IPS-11a (cell line): ENCODE data around the gene PSRC1.

Experiments
- H3K4me3 ChIP-seq: one replicate; pipeline ENCODE4 v1.5.1; 2013; ENCODE audit warnings: low read depth, low read length, control low read depth

The PSRC1 gene

DNA sequence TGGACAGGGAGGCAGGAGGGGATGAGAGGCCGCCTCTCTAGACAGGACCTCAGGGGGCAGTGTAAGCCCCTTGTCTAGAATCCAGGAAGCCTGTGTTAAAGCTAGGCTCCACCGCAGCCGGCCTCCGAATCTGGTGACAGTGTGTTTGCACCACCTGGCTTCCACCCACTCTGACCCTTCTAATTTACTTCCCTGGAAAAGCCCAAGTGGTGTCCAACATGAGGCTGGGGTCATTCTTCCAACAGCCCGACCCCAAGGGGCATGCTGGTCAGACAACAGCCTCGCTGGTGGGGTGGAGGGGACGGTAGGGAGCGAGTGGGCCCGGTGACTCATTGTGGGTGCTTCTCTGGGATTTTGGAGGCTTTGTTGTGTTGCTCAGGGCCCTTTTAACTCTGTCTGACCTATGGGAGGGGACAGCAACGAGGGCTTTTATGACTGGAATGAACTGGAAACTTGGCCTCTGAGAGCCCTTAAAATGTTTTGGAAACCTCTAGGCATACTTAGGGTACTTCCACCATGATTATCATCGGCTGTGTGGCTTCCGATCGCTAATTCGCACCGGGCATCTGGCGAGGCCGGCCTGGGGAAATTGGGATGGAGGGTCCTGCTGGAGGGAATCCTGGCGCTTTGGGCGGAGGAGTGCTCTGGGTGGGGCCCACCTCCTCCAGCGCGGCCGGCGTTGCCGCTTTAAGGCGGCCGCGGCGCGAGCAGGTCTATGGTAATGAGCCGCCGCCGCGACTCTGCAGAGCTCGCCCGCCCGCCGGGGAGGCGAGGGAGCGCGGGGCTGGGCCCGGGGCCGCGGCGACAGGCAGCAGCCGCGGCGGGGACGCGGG is 33.9 kb downstream of the PSRC1 start, which contains the start of gene CELSR2:
TSS of gene CELSR2 (plus strand) at position 743 of the 833 bp plus-strand sequence. CDS start 541 bp downstream, outside the sequence.
- H3K4me3 ChIP-seq = peak within 1 kb of the TSS; percentile 35

DNA sequence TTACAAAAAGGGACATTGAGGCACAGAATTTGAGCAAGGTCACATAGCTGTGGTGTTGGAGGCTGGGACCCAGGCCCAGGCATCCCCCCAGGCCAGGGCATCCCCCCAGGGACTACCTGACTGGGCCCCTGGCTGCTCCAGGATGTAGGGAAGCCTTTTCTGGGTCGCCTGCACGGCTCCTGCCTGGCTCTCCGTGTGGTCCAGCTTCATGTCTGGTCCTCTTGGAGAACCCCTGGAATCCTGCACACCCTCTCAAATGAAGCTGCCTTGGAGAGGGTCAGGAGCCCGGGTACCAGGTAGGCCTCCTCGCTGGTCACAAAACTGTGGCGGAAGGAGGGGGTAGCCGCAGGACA is 34.5 kb downstream of the PSRC1 start:
- no peak overlapping the region for H3K4me3 ChIP-seq

DNA sequence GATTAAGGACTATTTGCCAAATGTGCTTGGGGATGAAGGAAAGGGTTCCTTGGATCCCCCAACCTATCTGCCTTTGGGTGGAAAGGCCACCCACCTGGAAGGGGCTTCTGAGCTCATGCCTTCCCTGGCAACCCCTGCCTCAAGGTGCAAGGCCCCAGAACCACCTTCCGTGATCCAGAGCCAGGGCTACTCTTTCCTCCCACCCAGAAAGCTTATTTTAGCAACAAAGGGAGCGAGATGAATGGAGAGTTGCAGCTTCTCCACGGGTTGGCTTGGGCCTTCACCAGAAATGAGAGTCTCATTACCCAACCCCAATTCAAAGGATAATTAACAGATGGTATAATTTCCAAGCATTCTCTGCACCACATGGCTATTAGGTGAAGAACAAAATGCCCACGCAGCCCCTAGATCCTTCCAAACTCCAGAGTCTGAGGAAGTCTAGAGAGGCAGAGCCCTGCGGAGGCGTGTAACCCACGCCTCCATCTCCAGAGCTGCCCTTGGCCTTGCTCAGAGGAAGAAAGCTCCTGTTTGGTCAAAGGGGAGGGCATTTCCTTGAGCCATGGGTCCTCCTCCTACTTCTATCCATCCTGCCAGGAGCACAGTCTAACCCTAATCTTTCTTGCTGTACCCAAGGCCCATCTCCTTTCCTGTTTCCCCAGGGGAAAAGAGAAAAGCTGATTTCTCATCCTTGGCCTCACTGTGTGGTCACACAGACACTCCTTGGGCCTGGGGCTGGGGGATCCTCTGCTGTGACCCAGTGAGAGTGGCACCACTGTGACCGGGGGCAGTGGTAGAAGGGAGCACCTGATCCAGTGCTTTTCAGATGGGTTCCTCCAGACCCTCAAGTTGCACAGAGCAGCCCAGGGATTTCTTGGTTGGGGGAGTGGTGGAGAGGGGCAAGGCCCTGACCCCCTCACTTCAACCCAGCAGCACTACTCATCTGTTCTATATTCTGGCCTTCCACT is 35.3 kb downstream of the PSRC1 start:
- no peak overlapping the region for H3K4me3 ChIP-seq

DNA sequence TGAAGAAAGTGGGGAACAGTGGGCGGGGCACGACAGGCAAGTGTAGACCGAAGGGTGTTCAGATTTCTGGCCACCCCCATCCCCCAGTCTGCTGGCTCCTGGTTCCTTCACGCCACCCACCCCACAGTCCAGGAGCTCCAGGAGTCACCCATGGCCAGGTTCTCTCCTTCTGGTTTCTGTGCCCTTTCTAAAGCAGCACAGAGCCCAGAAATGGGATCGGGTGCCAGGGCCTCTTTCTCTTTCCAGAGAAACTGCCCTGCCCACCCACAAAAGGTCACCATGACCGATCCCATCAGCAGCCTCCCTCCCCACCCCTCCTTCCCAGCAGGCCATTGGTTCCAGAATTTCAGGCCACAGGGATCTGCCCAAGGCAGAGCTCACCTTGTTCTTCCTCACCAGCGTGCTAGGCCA is 36.8 kb downstream of the PSRC1 start:
- H3K4me3 ChIP-seq = no peak overlapping the region

DNA sequence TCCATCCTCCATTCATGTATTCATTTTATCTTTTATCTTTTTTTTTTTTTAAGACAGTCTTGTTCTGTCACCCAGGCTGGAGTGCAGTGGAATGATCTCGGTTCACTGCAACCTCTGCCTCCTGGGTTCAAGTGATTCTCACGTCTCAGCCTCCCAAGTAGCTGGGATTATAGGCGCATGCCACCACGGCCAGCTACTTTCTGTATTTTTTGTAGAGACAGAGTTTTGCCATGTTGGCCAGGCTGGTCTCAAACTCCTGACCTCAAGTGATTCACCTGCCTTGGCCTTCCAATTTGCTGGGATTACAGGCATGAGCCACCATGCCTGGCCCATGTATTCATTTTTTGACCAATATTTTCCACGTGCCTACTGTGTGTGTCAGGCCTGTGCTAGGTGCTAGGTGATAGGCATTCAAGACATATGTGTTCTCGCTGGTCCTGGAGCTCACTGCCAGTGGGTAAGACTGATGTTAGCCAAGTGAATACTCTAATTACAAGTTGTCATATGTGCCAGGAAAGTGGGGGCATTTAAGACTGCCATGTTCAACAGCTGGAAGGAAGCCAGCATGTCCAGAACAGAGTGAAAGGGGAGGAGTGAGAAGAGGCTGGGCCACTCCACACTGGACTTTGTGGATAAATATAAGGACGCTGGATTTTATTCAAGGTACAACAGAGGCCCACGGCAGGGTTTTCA is 38.9 kb downstream of the PSRC1 start:
- no peak overlapping the region for H3K4me3 ChIP-seq

DNA sequence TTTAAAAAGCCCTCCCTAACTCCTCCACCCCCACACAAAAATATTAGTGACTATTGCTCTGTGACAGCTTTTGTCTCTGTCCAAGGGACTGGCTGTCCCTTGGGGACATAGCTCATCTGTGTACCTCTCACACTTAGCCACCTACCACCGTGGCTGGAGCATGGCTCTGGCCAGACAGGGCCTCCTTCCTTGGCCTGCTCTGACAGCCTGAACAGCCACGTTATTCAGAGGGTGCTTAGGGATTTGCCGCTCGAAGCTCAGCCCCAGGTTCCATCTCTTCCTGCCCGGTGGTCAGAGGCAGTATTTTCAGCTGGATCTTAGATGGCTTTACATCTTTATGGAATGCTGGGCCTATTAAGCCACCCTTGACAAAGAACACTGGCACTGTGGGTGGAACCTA is 39.7 kb downstream of the PSRC1 start:
- no peak overlapping the region for H3K4me3 ChIP-seq

DNA sequence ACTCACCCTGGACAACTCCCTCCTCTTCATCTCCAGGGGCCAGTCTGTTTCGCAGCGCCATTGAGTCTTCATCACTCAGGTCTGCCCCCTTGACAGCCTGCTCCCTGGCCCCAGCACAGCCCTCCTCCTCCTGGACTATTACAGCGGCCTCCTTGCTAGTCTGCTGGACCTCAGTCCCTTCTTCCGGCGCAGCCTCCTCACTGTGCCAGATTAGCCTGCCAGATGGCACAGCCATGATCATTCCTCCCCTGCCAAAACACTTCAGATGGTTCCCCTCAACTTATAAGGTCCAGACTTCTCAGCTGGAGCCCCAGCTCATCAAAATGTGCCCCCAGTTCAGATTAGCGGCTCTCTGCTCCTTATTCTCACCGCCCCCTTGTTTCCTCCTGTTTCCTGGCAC is 40.6 kb downstream of the PSRC1 start:
- H3K4me3 ChIP-seq = no peak overlapping the region

DNA sequence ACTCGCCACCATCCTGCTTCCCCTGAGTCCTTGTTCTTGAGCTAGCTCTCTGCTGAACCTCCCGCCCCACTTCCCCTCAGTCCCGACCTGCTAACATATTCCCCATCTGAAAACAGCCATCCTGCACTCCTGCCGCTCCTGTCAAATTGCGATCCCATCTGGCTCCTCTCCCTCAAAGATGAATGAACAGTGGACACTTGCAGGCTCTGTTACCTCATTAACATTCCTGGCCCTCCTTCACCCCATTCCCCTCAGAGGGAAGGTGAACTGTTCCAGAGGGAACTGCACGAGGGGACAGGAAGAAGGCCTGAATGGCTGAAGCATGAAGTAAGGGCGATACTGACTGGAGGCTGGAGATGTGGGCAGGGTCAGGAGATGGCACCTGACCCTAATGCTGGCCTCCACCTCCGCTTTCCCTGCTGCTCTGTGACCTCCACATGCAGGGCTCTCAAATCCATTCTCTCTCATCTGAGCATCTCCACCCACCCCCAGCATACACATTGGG is 41.1 kb downstream of the PSRC1 start:
- H3K4me3 ChIP-seq = no peak overlapping the region

DNA sequence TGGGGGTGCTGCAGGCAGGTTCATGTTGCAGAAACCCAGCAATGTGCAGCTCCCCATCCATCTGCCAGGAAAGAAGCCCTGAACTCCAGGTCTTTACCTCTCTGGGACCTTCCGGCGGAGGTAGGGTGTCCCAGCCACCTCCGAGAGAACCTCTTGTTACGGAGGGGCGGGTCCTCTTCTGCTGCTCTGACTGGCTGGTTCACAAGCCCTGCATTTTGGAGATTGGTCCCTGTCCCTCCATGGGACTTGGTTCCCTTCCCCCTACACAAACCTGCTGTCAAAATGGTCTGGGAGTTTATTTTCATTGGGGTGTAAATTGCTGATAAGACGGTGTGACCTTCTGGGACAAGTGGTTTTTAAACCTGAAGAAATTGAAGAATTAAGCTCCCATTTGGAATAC is 41.6 kb downstream of the PSRC1 start:
- no peak overlapping the region for H3K4me3 ChIP-seq

DNA sequence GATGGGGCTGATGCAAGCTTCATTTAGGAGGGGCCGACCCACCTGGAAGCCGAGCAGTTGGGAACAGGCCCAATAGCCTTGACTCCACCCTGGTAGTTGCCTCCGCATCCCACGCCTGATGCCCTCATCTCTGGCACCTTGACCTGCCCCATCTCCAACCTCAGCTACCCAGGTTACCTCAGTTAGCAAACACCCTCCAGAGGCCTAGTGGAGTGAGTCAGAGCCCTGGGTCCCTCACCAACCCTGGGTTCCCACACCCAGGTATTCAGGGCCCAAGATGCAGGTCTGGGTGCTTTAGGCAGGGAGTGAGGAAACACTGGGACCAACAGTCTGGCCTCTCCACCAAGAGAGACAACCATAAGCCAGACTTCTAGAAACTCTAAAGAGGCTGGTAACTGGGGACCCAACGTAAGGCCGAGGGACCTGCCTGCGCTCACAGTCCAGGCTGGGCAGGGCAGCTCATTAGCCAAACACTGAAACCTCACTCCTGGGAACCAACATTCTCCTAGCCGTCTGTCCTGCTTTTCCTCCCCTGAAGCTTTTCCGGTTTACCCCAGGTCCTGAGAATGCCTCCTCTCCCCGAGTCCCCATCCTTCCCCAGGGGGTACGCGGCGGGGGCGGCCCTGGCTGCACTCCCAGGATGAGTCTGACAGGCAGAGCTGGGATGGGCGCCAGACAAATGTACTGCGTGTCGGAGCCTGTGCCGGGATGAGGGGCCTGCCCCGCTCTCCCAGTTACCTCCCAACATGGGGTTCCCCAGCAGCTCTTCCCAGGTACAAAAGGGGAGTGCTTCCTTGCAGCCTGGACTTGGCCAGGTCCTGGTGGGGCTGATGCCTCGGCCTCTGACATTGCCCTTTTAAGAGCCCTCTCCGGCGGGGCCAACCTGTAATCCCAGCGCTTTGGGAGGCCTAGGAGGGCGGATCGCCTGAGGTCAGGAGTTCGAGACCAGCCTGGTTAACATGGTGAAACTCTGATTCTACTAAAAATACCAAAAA is 42.5 kb downstream of the PSRC1 start:
- H3K4me3 ChIP-seq = no peak overlapping the region

DNA sequence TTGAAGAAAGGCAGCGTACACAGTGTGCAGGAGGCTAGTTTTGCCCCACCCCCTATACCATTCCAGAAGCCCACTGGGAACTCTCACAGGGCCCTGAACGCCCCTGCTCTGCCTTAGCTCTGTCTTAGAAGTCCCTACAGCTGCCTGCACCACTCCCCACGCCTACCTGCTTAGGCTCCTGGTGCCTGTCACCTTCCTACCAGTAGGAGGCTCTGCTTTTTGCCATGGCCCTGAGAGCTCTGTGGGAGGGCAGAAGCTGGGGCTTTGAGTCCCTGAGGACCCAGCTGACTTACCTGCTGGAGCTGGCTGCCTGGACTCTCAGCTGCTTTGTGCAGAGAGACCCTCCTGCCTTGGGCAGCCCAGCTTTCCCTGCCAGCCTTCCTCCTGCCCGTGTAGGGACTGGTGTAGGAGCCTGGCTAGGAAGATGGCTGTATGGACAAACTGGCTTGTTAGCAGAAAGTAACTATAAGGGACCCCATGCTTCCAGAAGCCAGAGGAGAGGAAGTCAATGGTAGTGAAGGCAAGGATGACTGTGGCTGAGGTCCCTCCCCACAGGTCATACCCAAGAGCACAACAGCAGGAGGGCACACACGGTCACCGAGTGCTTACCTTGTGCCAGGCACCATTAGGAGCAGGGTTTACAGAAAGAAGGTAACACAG is 43.4 kb downstream of the PSRC1 start:
- H3K4me3 ChIP-seq = no peak overlapping the region

DNA sequence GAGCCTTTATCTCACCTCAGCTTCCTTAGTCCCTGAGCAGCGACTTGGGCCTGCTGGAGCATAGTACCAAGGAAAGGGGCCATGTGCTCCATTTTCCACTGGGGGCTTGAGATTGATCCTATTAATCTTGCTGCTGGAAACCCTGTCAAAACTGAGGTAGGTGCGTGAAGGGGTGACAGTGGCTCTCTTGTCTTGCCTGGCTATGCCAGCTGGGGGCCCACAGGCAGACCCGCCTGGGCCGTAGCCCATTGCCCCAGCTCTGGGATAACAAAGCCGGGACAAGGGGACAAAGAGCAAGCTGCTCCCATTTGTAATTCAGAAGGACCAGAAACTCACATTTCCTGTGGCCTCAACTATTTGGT is 43.9 kb downstream of the PSRC1 start:
- H3K4me3 ChIP-seq = no peak overlapping the region

DNA sequence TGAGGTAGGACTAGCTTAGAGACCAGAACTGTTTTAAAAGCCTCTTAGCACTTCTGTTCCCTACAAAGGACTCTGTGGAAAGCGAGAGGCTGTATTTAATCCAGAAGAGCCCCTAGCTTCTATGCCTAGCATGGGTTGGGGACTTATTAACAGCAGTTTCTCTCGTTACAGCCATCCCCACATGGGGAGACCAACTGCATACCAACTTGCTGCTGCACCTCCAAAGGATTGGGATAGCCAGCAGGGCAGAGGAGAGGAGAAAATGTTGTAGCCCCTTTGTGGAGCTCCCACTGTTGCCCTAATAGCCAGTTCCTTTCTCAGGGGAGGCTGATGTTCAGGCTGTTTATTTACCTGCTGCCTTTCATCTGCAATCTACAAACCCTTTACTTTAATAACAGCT is 44.6 kb downstream of the PSRC1 start:
- H3K4me3 ChIP-seq = no peak overlapping the region

DNA sequence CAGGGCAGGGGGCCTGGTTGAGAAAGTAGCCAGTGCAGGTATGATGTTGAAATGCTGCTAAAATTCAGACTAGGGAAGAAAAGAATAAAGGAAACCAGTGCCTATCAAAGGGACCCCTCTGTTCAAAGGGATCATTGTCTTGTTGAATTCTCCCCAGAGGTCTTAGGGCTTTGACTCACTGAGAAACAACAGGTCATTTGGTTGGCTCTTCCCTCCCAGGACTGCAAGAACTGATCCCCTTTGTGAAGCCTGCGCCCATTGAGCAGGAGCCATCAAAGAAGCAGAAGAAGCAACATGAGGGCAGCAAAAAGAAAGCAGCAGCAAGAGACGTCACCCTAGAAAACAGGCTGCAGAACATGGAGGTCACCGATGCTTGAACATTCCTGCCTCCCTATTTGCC is 45.4 kb downstream of the PSRC1 start:
- no peak overlapping the region for H3K4me3 ChIP-seq

DNA sequence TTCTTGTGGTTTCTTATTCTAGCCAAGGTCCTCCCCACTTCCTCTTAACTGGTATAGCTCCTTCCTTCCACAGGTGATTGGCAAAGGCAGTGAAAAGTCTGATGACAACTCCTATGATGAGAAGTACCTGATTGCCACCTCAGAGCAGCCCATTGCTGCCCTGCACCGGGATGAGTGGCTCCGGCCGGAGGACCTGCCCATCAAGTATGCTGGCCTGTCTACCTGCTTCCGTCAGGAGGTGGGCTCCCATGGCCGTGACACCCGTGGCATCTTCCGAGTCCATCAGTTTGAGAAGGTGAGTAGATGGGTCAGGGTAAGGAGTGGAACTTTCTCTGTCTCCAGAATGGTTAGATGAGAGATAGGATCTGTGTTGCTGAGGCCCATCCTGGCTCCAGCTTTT is 47.8 kb downstream of the PSRC1 start:
- H3K4me3 ChIP-seq = no peak overlapping the region

DNA sequence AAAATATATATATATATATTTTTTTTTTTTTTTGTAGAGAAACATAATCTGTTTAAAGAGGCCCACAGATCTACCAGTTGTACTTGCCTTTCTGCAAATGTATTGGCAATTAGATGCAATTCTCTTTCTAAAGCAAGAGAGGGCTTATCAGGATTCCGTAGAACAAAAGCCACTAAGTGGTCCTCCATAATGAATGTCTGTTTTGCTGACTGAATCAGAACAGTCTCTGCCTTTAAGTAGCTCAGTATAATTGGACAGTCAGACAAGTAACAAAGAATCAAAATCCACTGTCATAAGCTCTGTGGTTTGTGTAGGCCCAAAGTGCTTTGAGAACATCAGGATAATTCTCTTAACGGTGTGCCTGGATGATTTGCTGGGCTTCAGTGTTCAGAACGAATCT is 51.9 kb downstream of the PSRC1 start:
- no peak overlapping the region for H3K4me3 ChIP-seq
